Measurements from ENCODE around the gene ISM2.
"Not testable (repeated sequence)": the region's sequence is repeated elsewhere in the genome, so short reads cannot be mapped to it uniquely, and the experiment has no call there.

The ISM2 gene

DNA sequence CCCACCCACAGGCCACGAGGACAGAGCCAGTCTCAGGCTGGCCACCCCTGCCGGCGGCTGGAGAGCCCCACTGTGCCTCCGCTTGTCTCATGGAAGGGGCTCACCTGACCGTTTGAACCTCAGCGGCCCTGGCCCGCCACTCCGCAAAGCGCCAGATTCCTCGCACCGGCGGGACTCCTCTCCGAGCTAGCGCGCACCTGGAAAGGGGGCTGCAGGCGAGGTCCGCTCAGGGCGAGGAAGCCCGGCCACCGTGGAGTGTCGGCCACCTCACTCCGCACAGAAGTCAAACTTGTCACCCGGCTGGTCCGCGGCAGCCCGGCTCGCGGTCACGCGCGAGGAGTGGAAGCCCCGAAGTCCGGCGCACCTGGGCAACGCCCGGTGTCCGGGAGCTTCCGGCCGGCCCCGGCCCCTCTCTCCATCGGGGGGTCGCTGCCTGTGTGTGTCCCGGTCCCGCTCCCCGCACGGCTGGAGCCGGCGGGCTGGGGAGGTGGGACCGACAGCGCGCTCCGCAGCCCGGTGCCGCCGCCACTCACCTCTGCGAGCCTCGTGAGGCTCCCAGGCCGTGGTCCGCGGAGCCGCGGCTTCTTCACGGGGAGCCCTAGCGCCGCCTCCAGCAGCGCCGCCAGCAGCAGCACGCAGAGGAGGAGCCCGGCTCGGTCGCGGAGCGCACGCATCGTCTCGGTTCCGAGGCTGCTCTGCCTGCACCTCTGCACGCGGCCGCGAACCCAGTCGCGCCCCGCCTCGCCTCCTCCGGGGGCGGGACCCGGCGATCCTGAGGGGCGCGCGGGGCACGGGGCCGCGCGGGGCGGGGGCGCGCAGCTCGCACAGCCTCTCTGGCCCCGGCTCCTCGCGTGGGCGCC, at the start of gene ISM2:
TSS of gene ISM2 (minus strand) at position 697 of the 860 bp plus-strand sequence. CDS start at position 674, 23 bp downstream.
- DNase-seq: peak; percentile 40 to 81

DNA sequence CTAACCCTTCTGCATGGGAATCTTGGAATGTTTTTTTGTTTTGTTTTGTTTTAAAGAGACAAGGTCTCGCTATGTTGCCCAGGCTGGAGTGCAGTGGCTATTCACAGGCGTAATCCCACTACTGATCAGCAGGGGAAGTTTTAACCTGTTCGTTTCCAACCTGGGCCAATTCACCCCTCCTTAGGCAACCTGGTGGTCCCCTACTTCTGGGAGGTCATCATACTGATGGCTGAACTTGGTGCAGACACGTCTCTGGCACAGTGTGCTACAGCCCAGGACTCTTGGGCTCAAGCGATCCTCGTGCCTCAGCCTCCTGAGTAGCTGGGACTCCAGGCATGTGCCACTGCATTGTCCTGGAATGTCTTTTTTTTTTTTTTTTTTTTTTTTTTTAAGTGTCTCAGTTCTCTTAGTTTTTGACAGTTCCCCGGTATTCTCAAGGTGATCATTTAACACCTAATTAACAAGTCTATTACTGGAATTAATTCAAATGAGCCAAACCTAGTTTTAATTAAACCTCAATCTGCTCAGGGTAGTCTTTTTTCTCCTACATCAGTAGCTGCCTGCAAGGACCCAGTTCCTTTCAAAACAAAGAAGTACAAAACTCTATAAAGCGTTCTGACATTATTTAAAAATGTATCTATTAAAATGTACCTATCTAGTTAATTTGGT, 49.0 kb upstream of the ISM2 start:
- DNase-seq: no peak

DNA sequence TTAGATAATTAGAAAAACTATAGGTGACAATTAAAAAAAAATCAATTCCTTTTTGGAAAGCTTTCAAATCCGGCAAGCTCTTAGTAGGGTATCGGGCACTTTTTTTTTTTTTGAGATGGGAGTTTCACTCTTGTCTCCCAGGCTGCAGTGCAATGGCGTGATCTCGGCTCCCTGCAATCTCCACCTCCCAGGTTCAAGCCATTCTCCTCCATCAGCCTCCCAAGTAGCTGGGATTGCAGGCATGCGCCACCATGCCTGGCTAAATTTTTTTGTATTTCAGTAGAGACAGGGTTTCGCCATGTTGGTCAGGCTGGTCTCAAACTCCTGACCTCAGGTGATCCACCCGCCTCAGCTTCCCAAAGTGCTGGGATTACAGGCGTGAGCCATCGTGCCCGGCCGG, 46.6 kb upstream of the ISM2 start:
- DNase-seq: not testable (repeated sequence)

DNA sequence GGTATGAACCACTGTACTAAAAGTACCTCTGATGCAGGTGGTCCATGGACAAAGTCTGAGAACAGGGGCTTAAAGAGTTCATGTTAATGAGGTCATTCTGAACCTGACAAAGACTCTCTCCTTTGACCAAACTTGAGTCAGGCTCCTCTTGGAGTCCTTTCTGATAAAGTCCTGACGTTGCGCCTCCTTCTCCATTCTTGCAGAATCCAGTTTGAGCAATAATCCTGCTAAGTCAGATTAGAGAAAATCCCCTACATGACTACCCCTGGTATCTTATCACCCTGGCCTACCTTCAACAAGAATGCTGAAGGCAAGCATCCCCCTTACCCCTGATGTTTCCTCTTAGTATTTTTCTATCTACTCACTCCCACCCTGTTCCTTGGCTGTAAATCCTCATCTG, 46.0 kb upstream of the ISM2 start:
- DNase-seq: no peak

GRCh38 chr14:77543637-77544334, 45.2 kb upstream of the ISM2 start:
- no peak for DNase-seq

GRCh38 chr14:77543240-77543551, 44.6 kb upstream of the ISM2 start:
- DNase-seq: no peak

DNA sequence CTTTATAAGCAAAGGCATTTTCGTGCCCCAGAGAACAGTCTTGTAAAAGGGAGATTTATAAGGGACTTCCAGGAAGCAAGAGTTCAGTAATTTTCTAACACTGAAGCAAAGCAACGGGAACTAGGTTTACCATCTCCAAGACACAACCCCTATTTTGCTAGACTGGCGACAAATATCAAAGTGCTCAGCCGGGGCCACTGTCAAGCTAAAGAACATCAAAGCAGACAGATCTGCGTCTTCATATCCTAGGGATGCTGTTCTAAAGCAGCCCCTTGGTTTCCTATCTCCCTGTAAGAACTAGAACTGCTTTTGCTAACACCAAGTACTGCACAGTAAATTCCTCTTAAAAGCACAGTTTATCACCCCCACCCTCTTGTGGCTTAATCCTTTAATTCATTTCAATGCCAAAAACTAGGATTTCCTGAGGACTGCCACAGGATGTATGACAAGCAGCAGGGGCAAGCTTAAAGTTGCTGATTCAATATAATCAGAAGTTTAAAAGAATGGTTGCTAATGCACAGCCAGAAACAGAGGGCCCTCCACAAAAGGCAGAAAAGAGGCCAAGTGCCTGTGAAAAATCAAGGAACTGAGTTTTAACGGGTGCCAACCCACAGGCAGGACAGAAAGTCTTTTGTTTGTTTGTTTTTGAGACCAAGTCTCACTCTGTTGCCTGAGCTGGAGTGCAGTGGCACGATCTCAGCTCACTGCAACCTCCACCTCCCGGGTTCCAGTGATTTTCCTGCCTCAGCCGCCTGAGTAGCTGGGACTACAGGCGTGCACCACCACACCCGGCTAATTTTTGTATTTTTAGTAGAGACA, 44.0 kb upstream of the ISM2 start:
- no peak for DNase-seq

DNA sequence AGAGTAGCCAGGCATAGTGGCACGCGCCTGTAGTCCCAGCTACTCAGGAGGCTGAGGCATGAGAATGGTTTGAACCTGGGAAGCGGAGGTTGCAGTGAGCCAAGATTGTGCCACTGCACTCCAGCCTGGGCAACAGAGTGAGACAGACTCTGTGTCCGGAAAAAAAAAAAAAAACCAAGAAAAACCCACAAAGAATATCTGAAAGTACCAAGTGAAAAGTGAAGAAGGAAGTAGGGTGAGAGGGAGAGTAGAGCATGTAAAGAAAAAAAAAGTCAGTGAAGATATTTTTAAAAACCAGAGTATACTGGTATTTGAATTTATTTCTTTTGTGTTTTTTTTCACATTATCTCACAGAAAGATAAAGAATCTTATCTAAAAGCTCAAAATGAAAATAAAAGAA, 43.3 kb upstream of the ISM2 start:
- DNase-seq: no peak

GRCh38 chr14:77536951-77537350, 38.3 kb upstream of the ISM2 start:
- not testable (repeated sequence) for DNase-seq

GRCh38 chr14:77531071-77531470, 32.5 kb upstream of the ISM2 start:
- DNase-seq: no peak

- no peak for DNase-seq
These were observed 31.3 kb upstream of the ISM2 start for GRCh38 chr14:77529963-77530362.

- DNase-seq: no peak
These were observed 30.6 kb upstream of the ISM2 start for GRCh38 chr14:77529213-77529612.

- DNase-seq: not testable (repeated sequence)
These were observed 30.1 kb upstream of the ISM2 start for GRCh38 chr14:77528701-77529100.

GRCh38 chr14:77526266-77526665, 27.6 kb upstream of the ISM2 start:
- no peak for DNase-seq

DNA sequence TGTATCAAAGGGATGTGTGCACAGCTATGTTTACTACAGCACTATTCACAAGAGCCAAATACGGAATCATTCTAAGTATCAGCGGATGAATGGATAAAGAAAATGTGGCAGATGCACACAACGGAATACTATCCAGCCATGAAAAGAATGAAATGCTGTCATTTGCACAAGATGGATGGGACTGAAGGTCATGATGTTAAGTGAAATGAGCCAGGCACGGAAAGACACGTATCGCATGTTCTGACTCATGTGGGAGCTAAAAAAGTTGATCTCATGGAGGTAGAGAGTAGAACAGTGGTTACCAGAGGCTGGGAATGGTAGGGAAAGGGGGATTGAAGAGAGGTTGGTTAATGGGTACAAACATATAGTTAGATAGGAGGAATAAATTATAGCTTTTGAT, 25.9 kb upstream of the ISM2 start:
- DNase-seq: no peak

DNA sequence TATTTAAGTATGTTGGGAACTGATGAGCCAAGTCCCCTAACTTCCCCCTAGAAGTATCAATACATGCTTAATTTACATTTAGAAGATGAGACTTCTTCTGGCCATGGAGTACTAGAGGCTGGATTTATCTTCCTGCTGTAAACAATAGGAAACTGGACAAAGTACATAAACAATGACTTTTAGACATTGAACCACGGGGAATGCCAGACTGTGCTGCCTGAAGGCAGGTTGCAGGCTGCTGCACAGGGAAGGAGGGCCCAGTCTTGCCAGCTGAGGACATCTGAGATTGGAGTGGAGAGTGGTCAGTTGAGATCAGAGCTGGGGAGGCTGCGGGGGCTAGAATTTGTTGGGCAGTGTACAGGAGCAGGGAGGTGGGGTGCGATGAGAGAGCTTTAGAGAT, 24.5 kb upstream of the ISM2 start:
- DNase-seq: no peak

- peak; percentile 96 to 98 for DNase-seq
These were observed 21.9 kb upstream of the ISM2 start for GRCh38 chr14:77520555-77520954.

DNA sequence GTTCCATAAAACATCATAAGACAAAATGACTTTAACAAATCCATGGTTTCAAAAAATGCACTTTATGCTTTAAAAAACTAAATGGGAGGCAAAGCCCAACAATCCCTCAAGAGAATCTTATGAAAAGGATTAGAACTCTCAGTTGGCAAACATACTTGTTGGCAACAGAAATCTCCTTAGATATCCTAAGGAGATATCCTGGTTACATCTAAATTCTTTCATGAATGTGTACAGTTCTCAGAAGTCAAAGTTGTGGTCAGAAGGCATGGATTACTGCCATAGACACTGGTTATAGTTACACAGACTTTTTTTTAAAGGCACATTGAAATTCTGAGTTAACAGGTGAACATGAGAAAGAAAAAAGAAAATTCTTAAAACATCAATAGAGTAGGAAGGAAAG, 17.5 kb upstream of the ISM2 start:
- no peak for DNase-seq

DNA sequence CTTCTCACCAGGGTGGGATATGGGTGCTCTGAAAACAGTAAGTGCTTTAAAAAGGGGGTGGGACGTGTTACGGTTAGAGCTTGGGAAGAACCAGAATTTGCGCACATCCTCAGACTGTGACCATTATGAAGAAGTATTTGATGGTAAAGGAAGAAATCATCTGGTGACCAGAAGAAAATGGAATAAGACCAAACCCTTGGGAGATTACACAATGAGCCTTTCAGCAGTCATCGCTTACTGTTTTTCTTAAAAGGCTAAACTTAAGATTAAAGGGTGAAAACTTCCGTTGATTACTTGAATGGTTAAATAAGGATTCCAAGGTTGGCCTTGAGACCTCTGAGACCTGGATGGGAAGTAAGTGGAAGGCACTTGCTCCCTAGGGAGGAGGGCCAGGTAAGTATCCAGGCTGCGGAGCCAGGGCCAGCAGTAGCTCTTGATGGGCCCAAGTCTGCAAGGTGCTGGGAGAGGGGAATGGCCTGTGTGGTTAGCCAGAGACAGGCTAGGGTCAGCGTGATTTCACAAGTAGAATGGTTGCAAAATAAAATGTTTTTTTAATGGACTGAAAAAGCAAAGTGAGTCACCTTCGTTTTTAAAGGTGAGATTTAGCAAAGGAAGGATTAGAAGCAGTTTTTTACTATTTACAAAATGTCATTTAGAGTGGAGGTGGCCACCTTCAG, 13.0 kb upstream of the ISM2 start:
- DNase-seq: no peak

DNA sequence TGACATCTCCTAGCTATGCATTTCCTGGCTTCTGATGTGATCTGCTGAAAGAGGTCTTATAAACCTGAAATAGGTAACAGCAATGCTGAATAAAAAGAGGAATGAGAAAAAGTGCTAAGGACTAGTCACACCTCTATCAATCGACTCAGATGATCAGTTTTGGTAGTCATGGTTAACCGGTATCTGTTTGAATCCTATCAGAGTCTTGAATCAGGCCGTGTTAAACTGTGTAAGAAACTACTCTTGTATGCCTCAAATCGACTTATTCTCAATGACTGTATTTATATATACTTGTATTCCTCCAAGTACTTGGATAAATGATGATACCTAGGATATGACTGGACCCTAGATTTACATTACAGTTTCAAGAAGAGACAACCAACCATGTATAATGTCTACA, 10.8 kb upstream of the ISM2 start:
- no peak for DNase-seq

- no peak for DNase-seq
These were observed 10.3 kb upstream of the ISM2 start for GRCh38 chr14:77508876-77509275.

GRCh38 chr14:77508249-77508648, 9.6 kb upstream of the ISM2 start:
- no peak for DNase-seq

All from NCI-H526 (cell line).